Hematopoietic multipotent progenitor cell treated with erythropoietin and hydrocortisone succinate and interleukin-3 and kit ligand, for 4 days (in vitro differentiated cells): ENCODE results near the gene WNT7B.

Experiments
- DNase-seq: peaks from one replicate; pipeline ENCODE4 v3.0.0-alpha.2; 2015

Gene WNT7B

GRCh38 chr22:45969801-45970470 lies 7.0 kb downstream of the WNT7B start:
- DNase-seq: no peak

DNA sequence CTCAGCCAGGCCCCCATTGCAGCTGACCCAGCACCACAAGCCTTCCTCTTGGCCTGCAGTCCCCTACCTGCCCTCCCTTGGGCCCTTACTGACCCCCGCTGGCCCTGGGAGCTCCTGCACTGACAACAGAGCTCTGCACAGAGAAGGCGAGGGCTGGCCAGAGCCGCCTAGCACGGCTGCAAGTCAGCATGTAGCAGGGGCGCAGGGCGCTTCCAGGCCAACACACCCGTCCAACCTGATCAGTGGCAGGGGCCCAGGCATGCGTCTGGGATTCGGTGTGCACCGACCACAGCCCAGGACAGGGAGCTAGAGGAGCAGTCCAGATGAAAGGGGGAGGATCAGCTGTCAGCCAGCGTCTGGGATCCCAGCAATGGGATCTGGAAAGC lies 7.6 kb downstream of the WNT7B start:
- no peak for DNase-seq

DNA sequence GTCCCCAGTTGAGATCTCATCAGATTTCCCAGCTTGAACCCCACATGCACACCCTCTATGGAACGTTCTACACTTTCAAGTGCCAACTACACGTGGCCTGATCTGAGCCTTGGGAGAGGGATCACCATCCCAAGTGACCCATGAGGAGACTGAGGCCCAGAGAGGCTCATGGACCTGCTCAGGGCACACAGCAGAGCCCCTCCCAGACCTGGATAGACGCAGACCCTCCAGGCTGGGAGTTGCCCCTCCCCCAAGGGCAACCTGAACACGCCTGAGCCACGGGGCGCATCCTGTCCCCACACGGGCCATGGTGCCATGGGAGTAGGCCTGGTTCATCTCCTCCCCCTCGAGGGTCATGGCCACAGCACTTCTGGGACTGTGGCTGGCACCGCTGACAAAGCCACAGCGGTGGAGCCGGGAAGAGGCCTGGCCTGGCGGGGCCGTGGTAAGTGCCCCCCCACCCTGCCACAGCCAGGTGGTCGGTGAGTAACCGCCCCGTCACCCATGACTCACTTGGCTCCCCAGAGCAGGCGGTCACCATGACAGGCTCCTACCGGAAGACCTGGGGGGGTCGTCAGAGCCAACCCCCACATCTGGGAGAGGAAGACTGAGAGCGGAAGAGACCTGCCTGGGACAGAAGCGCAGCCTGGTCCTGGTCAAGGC lies 8.1 kb downstream of the WNT7B start:
- no peak for DNase-seq

DNA sequence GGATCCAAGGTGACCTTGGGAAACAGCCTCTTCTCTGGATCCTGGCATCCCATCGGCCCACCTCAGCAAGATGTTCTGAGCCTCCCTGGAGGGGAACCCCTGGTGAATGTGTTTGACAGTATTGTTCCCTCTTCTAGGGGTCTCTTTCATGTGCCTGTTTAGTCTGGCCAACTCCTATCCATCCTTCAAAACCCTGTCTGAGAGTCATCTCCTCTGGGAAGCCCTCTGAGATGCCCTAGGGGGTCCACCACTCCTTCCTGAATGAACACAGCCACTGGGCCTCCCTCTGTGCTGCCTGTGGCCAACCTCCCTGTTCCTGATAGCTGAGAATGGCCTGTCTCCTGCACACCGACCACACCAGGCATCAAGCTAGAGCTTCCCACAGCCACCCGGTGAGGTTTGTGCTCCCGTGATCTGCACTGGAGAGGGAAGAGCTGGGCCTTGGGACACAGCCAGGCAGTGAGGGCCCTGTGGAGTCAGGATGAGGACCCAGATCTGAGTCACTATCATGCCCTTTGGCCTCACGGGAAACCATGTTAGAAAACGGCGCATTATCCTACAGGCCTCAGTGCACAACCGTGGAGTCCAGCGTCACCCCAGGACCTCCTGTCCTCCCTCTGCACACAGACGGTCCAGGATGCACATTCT lies 8.8 kb downstream of the WNT7B start:
- no peak for DNase-seq

GRCh38 chr22:45966895-45967365 lies 10.0 kb downstream of the WNT7B start:
- DNase-seq: no peak

DNA sequence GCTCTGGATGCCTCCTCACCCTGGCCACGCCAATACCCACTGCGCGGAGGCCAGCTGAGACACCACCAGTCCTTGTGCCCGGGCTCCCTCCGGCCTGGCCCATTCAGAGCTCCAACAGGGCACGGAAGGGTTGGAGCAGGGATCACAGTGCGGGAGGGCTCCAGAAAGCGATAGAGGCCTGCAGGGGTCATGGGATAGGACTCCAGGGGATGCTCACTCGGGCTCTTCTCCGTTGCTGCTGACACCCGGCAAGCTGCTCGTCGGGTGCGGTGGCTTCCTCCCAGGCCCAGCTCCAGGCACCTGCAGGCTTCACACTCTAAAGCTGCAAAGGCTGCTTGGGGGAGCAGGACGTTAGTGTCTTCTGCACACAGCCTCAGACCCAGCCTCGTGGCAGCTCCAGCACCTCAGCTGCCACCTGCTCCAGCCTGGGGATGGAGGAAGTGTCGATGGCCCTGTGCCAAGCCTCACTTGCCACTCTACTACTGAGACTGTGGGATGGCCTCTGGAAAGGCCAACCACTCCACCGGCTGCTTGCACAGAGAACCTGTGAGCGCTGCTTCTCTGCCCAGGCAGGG lies 10.6 kb downstream of the WNT7B start:
- peak; percentile 47 for DNase-seq

- no peak for DNase-seq
Measured at GRCh38 chr22:45965563-45965962, 11.4 kb downstream of the WNT7B start.

- DNase-seq: no peak
Measured at GRCh38 chr22:45964926-45965527, 11.9 kb downstream of the WNT7B start.

GRCh38 chr22:45964372-45964771 lies 12.6 kb downstream of the WNT7B start:
- DNase-seq: no peak

- no peak for DNase-seq
Measured at GRCh38 chr22:45963821-45964220, 13.1 kb downstream of the WNT7B start.

GRCh38 chr22:45962756-45963324 lies 14.1 kb downstream of the WNT7B start:
- no peak for DNase-seq

DNA sequence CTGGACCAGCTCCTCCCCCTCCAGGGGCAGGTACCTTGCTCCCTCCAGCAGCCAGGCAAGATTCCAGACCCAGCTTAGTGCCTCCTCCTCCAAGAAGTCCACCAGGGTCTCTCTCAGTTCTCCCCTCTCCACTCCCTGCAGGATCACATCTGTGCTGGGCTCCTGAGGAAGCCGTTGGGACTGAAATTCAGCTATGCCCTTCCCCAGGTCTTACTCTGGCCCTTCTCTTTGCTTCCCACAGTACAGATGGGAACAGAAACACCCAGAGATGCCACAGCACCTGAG lies 14.6 kb downstream of the WNT7B start:
- DNase-seq: no peak

DNA sequence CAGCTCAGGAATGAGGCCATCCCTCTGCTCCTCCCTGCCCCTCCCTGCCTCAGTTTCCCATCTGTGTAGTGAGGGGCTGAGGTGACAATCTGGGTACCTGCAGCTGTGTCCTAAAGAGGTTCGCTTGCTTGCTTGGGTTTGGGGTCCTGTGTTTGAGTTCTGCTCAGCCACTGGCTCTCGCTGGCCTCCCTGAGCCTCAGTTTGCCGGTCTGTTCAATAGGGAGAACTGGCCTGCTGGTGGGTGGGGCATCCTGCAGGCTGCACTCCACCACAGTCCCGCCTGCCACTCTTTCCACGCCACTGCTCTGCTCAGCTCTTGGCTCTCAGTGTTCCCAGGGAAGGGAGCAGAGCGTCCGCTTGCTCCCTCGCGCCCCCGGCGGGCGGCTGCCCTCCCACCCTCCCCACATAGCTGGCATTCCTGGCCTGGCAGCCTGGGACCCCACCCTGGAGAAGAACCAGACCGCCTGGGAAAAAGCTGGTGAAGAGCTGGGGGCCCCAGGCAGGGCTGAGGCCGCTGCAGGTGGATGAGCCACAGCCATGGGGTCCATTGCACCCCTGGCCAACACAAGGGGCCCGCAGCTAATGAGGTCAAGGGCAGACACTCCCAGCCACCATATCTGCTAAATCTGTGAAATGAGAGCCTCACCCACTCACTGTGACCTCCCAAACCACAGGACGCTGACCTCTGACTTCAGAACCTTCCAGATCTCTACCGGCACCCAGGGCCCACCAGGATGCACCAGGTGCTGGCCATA lies 15.1 kb downstream of the WNT7B start:
- DNase-seq: no peak

GRCh38 chr22:45960477-45961386 lies 16.2 kb downstream of the WNT7B start:
- no peak for DNase-seq

DNA sequence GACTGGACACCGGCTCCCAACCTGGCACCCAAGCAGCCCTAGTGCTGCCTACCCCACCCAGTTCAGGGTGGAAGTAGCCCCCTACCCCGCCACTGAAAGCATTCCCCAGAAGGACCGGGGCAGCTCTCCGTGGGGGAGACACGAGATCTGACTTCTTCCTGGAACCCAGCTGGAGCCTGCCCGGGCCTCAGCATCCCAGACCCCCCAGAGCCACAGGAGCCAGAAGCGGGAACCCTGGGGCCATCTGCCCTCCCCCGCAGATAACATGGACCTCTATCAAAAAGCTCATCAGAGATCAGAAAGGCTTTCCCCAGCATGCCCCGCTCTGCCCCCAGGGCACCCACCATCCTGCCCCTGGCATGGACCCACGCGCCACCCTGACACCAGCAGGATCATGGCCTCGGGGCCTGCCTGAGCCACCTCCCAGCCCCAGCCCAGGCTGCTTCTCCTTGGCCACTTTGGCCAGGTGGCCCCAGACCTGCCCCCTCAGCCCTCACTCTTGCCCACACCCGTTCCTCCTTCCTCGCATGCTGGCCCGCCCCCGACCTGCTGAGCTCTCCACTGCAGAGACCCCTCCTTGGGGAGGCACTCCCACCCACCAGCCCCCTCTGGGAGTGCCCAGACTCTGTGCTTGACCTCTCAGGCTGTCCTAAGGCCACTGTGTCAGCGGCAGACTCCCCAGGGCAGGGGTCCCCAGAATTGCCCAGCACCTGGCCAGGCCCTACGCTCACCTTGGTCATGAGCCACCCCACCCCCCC lies 17.1 kb downstream of the WNT7B start:
- DNase-seq: no peak

DNA sequence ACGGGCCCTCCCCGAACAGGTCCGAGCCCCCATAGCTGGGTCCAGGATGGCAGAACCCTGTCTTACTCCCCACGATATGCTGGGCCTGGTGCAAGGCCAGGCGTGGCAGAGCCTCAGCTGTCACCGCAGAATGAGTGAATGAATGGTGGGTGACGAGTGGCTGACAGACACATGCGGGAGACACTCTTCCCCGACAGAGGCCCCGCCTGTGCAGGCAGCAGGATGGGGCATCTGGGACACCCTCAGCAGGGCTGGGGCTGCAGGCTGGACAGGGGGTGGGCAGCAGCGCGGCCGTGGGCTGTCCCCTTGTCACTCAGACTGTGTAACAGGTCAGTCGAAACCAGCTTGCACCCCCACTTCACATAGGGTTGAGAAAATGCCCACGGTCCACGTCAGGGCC lies 18.0 kb downstream of the WNT7B start:
- no peak for DNase-seq

- no peak for DNase-seq
Measured at GRCh38 chr22:45957826-45958225, 19.1 kb downstream of the WNT7B start.

DNA sequence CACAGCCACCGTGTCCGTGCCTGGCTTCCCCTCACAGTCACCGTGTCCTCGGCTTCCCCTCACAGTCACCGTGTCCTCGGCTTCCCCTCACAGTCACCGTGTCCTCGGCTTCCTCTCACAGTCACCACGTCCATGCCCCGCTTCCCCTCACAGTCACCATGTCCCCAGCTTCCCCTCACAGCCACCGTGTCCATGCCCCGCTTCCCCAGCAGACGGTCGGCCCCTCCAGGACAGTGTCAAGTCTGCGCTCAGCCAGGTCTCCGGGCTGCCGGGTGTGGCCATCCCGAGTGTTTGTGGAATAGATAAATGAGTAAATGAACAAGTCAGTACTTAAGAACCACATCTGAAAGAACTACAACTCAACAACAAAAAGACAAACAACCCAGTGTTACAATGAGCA lies 23.8 kb downstream of the WNT7B start:
- no peak for DNase-seq

DNA sequence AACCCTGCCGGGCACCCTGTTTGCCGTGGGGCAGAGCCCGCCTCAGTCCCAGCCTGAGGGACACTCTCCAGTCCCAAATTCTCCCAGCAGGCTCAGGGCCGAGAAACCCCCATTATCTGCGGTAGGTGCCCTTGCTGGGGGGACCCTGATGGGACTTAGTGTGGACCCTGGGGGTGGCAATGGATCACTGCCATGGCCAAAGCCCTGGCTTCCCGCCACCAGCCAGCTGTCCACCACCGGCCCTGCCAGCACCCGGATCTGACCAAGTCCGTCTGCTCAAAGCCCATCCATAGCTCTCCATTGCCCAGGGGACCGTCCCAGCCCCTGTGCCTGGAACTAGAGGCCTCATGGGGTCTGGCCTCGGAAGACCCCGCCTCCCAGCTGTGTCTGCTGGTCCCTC lies 24.4 kb downstream of the WNT7B start:
- no peak for DNase-seq

DNA sequence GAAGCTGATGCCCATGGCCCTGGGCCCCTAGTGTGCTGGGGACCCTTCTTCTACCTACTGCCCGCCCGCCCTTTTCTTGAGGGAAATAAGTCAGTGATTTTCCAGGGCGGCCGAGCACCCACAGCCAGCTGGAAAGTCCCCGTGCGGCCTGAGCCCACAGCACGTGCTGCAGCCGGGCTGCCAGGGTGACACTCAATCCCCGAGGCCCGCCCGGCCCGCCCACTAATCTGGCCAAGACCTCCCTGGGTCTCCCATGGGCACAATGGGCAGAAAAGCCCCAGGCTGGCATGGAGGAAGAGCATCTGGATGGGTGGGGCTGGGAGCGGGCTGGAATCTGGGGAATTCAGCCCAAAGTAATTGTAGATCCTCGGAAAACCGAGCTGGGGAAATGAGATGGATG lies 24.8 kb downstream of the WNT7B start:
- DNase-seq: no peak

DNA sequence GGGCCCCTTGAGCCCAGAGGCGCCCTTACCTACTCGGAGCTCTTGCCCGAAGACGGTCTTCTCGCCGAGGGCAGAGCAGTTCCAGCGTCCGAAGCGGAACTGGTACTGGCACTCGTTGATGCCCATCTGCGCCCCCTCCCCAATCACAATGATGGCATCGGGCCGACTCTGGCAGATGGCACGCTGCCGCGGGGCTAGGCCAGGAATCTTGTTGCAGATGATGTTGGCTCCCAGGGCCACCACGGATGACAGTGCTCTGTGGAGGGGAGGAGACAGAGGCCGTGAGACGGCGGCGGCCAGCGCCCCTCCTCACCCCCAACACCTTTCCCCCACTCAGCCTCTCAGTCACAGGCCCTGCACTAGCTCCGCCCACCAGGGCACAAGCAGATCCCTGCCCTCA lies 27.1 kb downstream of the WNT7B start:
- no peak for DNase-seq
